ENCODE results near the gene CAPN6. TPM values are rescaled to one million over a fixed set of nuclear protein-coding genes. Genes with fewer than 3 reads are reported as not detected.

Gene CAPN6
- total and polyA plus RNA-seq, 10 of the 15 experiments (the other 5 are each of a cell fraction or from before 2014, with no cell fraction given) = not detected

GRCh38 chrX:111309083-111309482 lies 38.8 kb upstream of the CAPN6 start (continued):
- TF ChIP-seq EED (IDR thresholded peaks at IDR 0.05; ENCODE audit: low read depth) = no peak
- no peak for TF ChIP-seq TCF3 (IDR thresholded peaks at IDR 0.05; ENCODE audit: borderline replicate concordance, insufficient read depth, low read depth, low read length)
- TF ChIP-seq TCF7 (IDR thresholded peaks at IDR 0.05; ENCODE audit: borderline replicate concordance) = no peak
- TF ChIP-seq NFIC (IDR thresholded peaks at IDR 0.05; ENCODE audit: low read depth, low read length) = no peak
- no peak for TF ChIP-seq EGR1 (IDR thresholded peaks at IDR 0.05; ENCODE audit: borderline replicate concordance in 1 of 2, low read depth in 2 of 2, low read length in 2 of 2)

GRCh38 chrX:111308039-111308438 lies 37.8 kb upstream of the CAPN6 start:
- Histone ChIP-seq H3K27me3 (replicated peaks in 1 of 2; ENCODE audit: control insufficient read depth in 2 of 2, insufficient read depth in 2 of 2, low read length in 1 of 2) (0 out of 4 replicates have a peak, but pooled peaks cover 0 to 5% of the 10 kb centered on the region in 2 experiments), H2AFZ (ENCODE audit: control insufficient read depth, low read depth, low read length) (no peak overlapping the region), H3K36me3 (ENCODE audit: control insufficient read depth in 2 of 2, insufficient read depth in 2 of 2, low read length in 1 of 2) (no peaks in the 10 kb centered on the region), H3K4me2 (ENCODE audit: control insufficient read depth, insufficient read depth) (no peak overlapping the region), H3K79me2 (ENCODE audit: control insufficient read depth, insufficient read depth, low read length) (no peaks in the 10 kb centered on the region), H4K20me1 (ENCODE audit: control insufficient read depth, insufficient read depth) (no peaks in the 10 kb centered on the region), H3K4me3 (no peak overlapping the region), H3K9me3 (replicated peaks; ENCODE audit: control insufficient read depth, insufficient read depth, low read length) (no peaks in the 10 kb centered on the region), H3K9ac (ENCODE audit: control insufficient read depth, insufficient read depth, low read length) (no peak overlapping the region), H3K4me1 (ENCODE audit: control insufficient read depth, insufficient read depth, low read length) (no peaks in the 10 kb centered on the region), H3K27ac (ENCODE audit: control insufficient read depth, insufficient read depth) (no peak overlapping the region)
- DNase-seq (ENCODE audit: low read depth, low spot score) = no peak
- ChIA-PET SMC1A (ENCODE audit: uncharacterized antibody, unreplicated experiment) (no interaction called here), CTCF (no interaction called here), RAD21 (ENCODE audit: unreplicated experiment) (no interaction called here), POLR2A (no interaction called here)
- WGBS (ENCODE audit: insufficient coverage, insufficient replicate concordance, low lambda C conversion rate, missing lambda C conversion rate) = 0% methylated on average over 3 of the region's 3 CpGs
- no peak for FAIRE-seq
- ATAC-seq = no peak
- BruUV-seq (replicated peaks) = no TSS peak
- in situ Hi-C loops (cut with MboI) = no loop called here
- intact Hi-C loops (cut with micrococcal nuclease; ENCODE audit: unreplicated experiment) = no loop called here
- TF ChIP-seq ELK1 (IDR thresholded peaks at IDR 0.05; ENCODE audit: low read depth, low read length) (no peak), CHD2 (IDR thresholded peaks at IDR 0.05; ENCODE audit: borderline replicate concordance, low read depth, low read length) (no peak), IKZF1 (conservative IDR thresholded peaks at IDR 0.05) (no peak)
